Astrocyte (in vitro differentiated cells and primary cell): Measurements from ENCODE around the gene FEZ2. TPM values are rescaled to one million over a fixed set of nuclear protein-coding genes. Genes with fewer than 3 reads are reported as not detected.

Experiments used
- DNase-seq: peaks from one replicate; pipeline ENCODE4 v3.0.0-alpha.2; 2010; ENCODE audit warnings: low read depth
- FAIRE-seq: peaks from 2 replicates; lab custom pipeline; 2011; peaks lifted over from hg19 to GRCh38; lab: Jason Lieb, UNC
- H2AFZ ChIP-seq: 2 replicates; pipeline ENCODE4 v1.6.0; 2012; ENCODE audit warnings: low read depth, low read length, inconsistent platforms
- H3K27ac ChIP-seq: 2 replicates; pipeline ENCODE4 v1.5.1; 2011; ENCODE audit warnings: low read depth, low read length, inconsistent platforms
- H3K27me3 ChIP-seq: 2 replicates; pipeline ENCODE4 v1.6.0; 2011; ENCODE audit warnings: low read length, inconsistent platforms; ENCODE audit not compliant: insufficient read depth
- H3K36me3 ChIP-seq: 2 replicates; pipeline ENCODE4 v1.5.1; 2011; ENCODE audit warnings: low read length, inconsistent platforms; ENCODE audit not compliant: insufficient read depth
- H3K4me1 ChIP-seq: 2 replicates; pipeline ENCODE4 v1.5.1; 2011; ENCODE audit warnings: low read length, inconsistent platforms; ENCODE audit not compliant: insufficient read depth
- H3K4me2 ChIP-seq: 2 replicates; pipeline ENCODE4 v1.6.0; 2012; ENCODE audit warnings: low read length, inconsistent platforms
- H3K4me3 ChIP-seq: 2 replicates; pipeline ENCODE4 v1.5.1; 2011; ENCODE audit warnings: low read depth, mild to moderate bottlenecking, low read length, inconsistent platforms; ENCODE audit not compliant: insufficient read depth
- H3K79me2 ChIP-seq: 2 replicates; pipeline ENCODE4 v1.6.0; 2012; ENCODE audit warnings: mild to moderate bottlenecking, low read length, inconsistent platforms; ENCODE audit not compliant: insufficient read depth
- H3K9ac ChIP-seq: 2 replicates; pipeline ENCODE4 v1.6.0; 2012; ENCODE audit warnings: mild to moderate bottlenecking, low read length, inconsistent platforms
- H3K9me3 ChIP-seq: 2 replicates; pipeline ENCODE4 v1.5.1; 2012; ENCODE audit warnings: low read depth, mild to moderate bottlenecking, low read length, inconsistent platforms; ENCODE audit not compliant: insufficient read depth
- H4K20me1 ChIP-seq: 2 replicates; pipeline ENCODE4 v1.6.0; 2012; ENCODE audit warnings: low read length, inconsistent platforms; ENCODE audit not compliant: insufficient read depth
- H3K27ac Mint-ChIP-seq: one replicate; pipeline ENCODE4 v1.8.0; 2021; ENCODE audit warnings: mild to moderate bottlenecking, mixed read lengths; ENCODE audit not compliant: unreplicated experiment
- H3K27me3 Mint-ChIP-seq: one replicate; pipeline ENCODE4 v1.8.0; 2021; ENCODE audit warnings: low read depth, mixed read lengths; ENCODE audit not compliant: unreplicated experiment
- H3K36me3 Mint-ChIP-seq: one replicate; pipeline ENCODE4 v1.8.0; 2021; ENCODE audit warnings: low read depth, mixed read lengths; ENCODE audit not compliant: unreplicated experiment
- H3K4me1 Mint-ChIP-seq: one replicate; pipeline ENCODE4 v1.8.0; 2021; ENCODE audit warnings: low read depth, mixed read lengths; ENCODE audit not compliant: unreplicated experiment
- H3K4me3 Mint-ChIP-seq: one replicate; pipeline ENCODE4 v1.8.0; 2021; ENCODE audit warnings: mild to moderate bottlenecking, moderate library complexity, mixed read lengths; ENCODE audit not compliant: unreplicated experiment
- H3K9me3 Mint-ChIP-seq: one replicate; pipeline ENCODE4 v1.8.0; 2021; ENCODE audit warnings: mild to moderate bottlenecking, mixed read lengths; ENCODE audit not compliant: unreplicated experiment
- CTCF ChIP-seq: IDR thresholded peaks from 2 replicates; pipeline ENCODE4 v1.5.1; 2011; ENCODE audit warnings: low read depth, mild to moderate bottlenecking, inconsistent platforms, low read length, moderate library complexity; ENCODE audit not compliant: insufficient read depth
- EZH2 ChIP-seq: IDR thresholded peaks from 2 replicates; pipeline ENCODE4 v1.6.1; 2012; ENCODE audit warnings: mild to moderate bottlenecking, low read length, inconsistent platforms; ENCODE audit not compliant: insufficient read depth
- total RNA-seq: library from RNA; stranded (reverse); gene quantifications from 2 replicates; pipeline ENCODE4 v1.2.1, GENCODE V29; 2021

Gene FEZ2
- total RNA-seq, 1 donor from 2014 or later = 45.0 TPM

- H3K36me3 Mint-ChIP-seq = peaks cover 16% of the 10 kb centered on the region
- FAIRE-seq (no peak), DNase-seq (no peak)
- H3K4me3 ChIP-seq = no peak overlapping the region
- no peaks in the 10 kb centered on the region for H4K20me1 ChIP-seq
- H3K4me3 Mint-ChIP-seq = no peak overlapping the region
- peaks cover 20% of the 10 kb centered on the region for H3K4me1 Mint-ChIP-seq
- H3K27me3 ChIP-seq = no peaks in the 10 kb centered on the region
- H3K27ac ChIP-seq = no peak overlapping the region
- H3K9me3 ChIP-seq = no peaks in the 10 kb centered on the region
- no peaks in the 10 kb centered on the region for H3K9me3 Mint-ChIP-seq
- H3K4me1 ChIP-seq = peaks cover 20% of the 10 kb centered on the region
- H3K36me3 ChIP-seq = peaks cover 19% of the 10 kb centered on the region
- peaks cover 49% of the 10 kb centered on the region for H3K79me2 ChIP-seq
- no peak overlapping the region for H3K27ac Mint-ChIP-seq
- no peak overlapping the region for H3K4me2 ChIP-seq
- TF ChIP-seq EZH2 (no peak), CTCF (no peak)
- no peaks in the 10 kb centered on the region for H3K27me3 Mint-ChIP-seq
- H2AFZ ChIP-seq = no peak overlapping the region
- no peak overlapping the region for H3K9ac ChIP-seq
Measured at GRCh38 chr2:36572719-36573059, 25.3 kb downstream of the FEZ2 start.

GRCh38 chr2:36572054-36572718 lies 25.8 kb downstream of the FEZ2 start:
- H3K27ac Mint-ChIP-seq = no peak overlapping the region
- no peak for TF ChIP-seq EZH2
- TF ChIP-seq CTCF = no peak
- H3K4me1 ChIP-seq = peaks cover 21% of the 10 kb centered on the region
- no peak overlapping the region for H3K9ac ChIP-seq
- H3K36me3 Mint-ChIP-seq = peaks cover 16% of the 10 kb centered on the region
- DNase-seq = no peak
- FAIRE-seq = no peak
- no peaks in the 10 kb centered on the region for H4K20me1 ChIP-seq
- H3K4me1 Mint-ChIP-seq = peaks cover 21% of the 10 kb centered on the region
- no peak overlapping the region for H3K4me3 ChIP-seq
- no peaks in the 10 kb centered on the region for H3K27me3 ChIP-seq
- H3K4me3 Mint-ChIP-seq = no peak overlapping the region
- H2AFZ ChIP-seq = no peak overlapping the region
- peaks cover 15% of the 10 kb centered on the region for H3K36me3 ChIP-seq
- no peaks in the 10 kb centered on the region for H3K9me3 Mint-ChIP-seq
- no peak overlapping the region for H3K4me2 ChIP-seq
- peaks cover 51% of the 10 kb centered on the region for H3K79me2 ChIP-seq
- H3K27me3 Mint-ChIP-seq = no peaks in the 10 kb centered on the region
- no peaks in the 10 kb centered on the region for H3K9me3 ChIP-seq
- no peak overlapping the region for H3K27ac ChIP-seq

GRCh38 chr2:36570416-36570815 lies 27.6 kb downstream of the FEZ2 start:
- Mint-ChIP-seq H3K4me1 (peaks cover 27% of the 10 kb centered on the region), H3K36me3 (peaks cover 18% of the 10 kb centered on the region), H3K9me3 (no peaks in the 10 kb centered on the region), H3K4me3 (no peak overlapping the region), H3K27me3 (no peaks in the 10 kb centered on the region), H3K27ac (no peak overlapping the region)
- H3K4me1 ChIP-seq = peaks cover 24% of the 10 kb centered on the region
- DNase-seq (no peak), FAIRE-seq (peak; percentile 76)
- peak overlapping the region; percentile 28 for H3K27ac ChIP-seq
- peaks cover 62% of the 10 kb centered on the region for H3K79me2 ChIP-seq
- no peaks in the 10 kb centered on the region for H3K9me3 ChIP-seq
- H3K36me3 ChIP-seq = peaks cover 18% of the 10 kb centered on the region
- H2AFZ ChIP-seq = no peak overlapping the region
- H3K9ac ChIP-seq = no peak overlapping the region
- TF ChIP-seq CTCF (no peak), EZH2 (no peak)
- H3K4me3 ChIP-seq = no peak overlapping the region
- H4K20me1 ChIP-seq = no peaks in the 10 kb centered on the region
- H3K27me3 ChIP-seq = no peaks in the 10 kb centered on the region
- no peak overlapping the region for H3K4me2 ChIP-seq
